HG03520 (cell line): ENCODE measurements around the gene BSN.
"Not testable (repeated sequence)": the region's sequence is repeated elsewhere in the genome, so short reads cannot be mapped to it uniquely, and the experiment has no call there.

Experiments
- ATAC-seq: cut with Tn5 transposase; IDR thresholded peaks from one replicate; pipeline ENCODE4 v1.9.1; 2021; ENCODE audit warnings: mild to moderate bottlenecking, moderate library complexity; ENCODE audit not compliant: unreplicated experiment

BSN gene

GRCh38 chr3:49668861-49669260, 114.6 kb downstream of the BSN start:
- no peak for ATAC-seq

- no peak for ATAC-seq
These were observed 115.1 kb downstream of the BSN start for GRCh38 chr3:49669352-49669751.

- ATAC-seq: no peak
These were observed 116.6 kb downstream of the BSN start for GRCh38 chr3:49670940-49671290.

- ATAC-seq: no peak
These were observed 117.3 kb downstream of the BSN start for GRCh38 chr3:49671291-49672288.

GRCh38 chr3:49673121-49673714, 118.9 kb downstream of the BSN start:
- ATAC-seq: no peak

GRCh38 chr3:49673715-49674496, 119.6 kb downstream of the BSN start, which contains the start of gene APEH:
TSS of gene APEH (plus strand) at chr3:49674351. CDS start at chr3:49674402, 51 bp downstream.
- peak; percentile 60 for ATAC-seq

- no peak for ATAC-seq
These were observed 120.3 kb downstream of the BSN start for GRCh38 chr3:49674497-49674983.

GRCh38 chr3:49675912-49676311, 121.6 kb downstream of the BSN start:
- no peak for ATAC-seq

GRCh38 chr3:49680493-49681231, 126.4 kb downstream of the BSN start:
- ATAC-seq: no peak

GRCh38 chr3:49681232-49681522, 126.9 kb downstream of the BSN start:
- no peak for ATAC-seq

- no peak for ATAC-seq
These were observed 127.3 kb downstream of the BSN start for GRCh38 chr3:49681543-49681942.

GRCh38 chr3:49683162-49683561, 128.9 kb downstream of the BSN start:
- ATAC-seq: no peak

GRCh38 chr3:49684453-49684852, 130.2 kb downstream of the BSN start:
- not testable (repeated sequence) for ATAC-seq

GRCh38 chr3:49685103-49685502, 130.8 kb downstream of the BSN start:
- ATAC-seq: not testable (repeated sequence)

- not testable (repeated sequence) for ATAC-seq
These were observed 131.6 kb downstream of the BSN start for GRCh38 chr3:49685846-49686245.

- ATAC-seq: not testable (repeated sequence)
These were observed 132.1 kb downstream of the BSN start for GRCh38 chr3:49686346-49686745.

- ATAC-seq: not testable (repeated sequence)
These were observed 132.6 kb downstream of the BSN start for GRCh38 chr3:49686769-49687423.

GRCh38 chr3:49687424-49687795, 133.1 kb downstream of the BSN start:
- ATAC-seq: not testable (repeated sequence)

GRCh38 chr3:49688338-49689045, 134.2 kb downstream of the BSN start:
- peak; percentile 4 for ATAC-seq
